ENCODE measurements around the gene GPATCH3. TPM values are rescaled to one million over a fixed set of nuclear protein-coding genes. Genes with fewer than 3 reads are reported as not detected.

The GPATCH3 gene
- total and polyA plus RNA-seq, 10 donors: 13.3 to 25.8 (median 17.5) TPM

- 54 to 79% (median 67%) methylated on average over 5 of the region's 5 CpGs for WGBS, 5 donors
- Histone ChIP-seq H3K9me3 (no peaks in the 10 kb centered on the region), H3K36me3 (no peaks in the 10 kb centered on the region), H3K4me3 (no peak overlapping the region), H3K4me1 (peaks cover 0 to 11% (median 2%) of the 10 kb centered on the region in 6 donors), H3K27me3 (replicated peaks in 1 of 7) (no peaks in the 10 kb centered on the region), H3K27ac (peak overlapping the region in 5 of 8 donors; percentile 44 to 88 (median 80))
- TF ChIP-seq POLR2AphosphoS5 (IDR thresholded peaks at IDR 0.05) (no peak), CTCF (IDR thresholded peaks at IDR 0.05 in 8 of 11, conservative IDR thresholded peaks at IDR 0.05 in 3 of 11) (no peak), POLR2A (IDR thresholded peaks at IDR 0.05) (no peak)
- intact Hi-C loops (cut with DNase I; ENCODE audit: low total_unique reads): no loop called here
- DNase-seq: no peak
These were observed 15.1 kb upstream of the GPATCH3 start for GRCh38 chr1:26915204-26915842.

- Histone ChIP-seq H3K4me3 (peak within 1 kb of the TSS; percentile 12 to 70 (median 32)), H3K9me3 (no peaks in the 10 kb centered on the region), H3K36me3 (no peaks in the 10 kb centered on the region), H3K4me1 (peaks cover 0 to 11% (median 2%) of the 10 kb centered on the region in 6 donors), H3K27me3 (replicated peaks in 1 of 7) (no peaks in the 10 kb centered on the region), H3K27ac (peak within 1 kb of the TSS; percentile 48 to 88 (median 78))
- intact Hi-C loops (cut with DNase I; ENCODE audit: low total_unique reads): no loop called here
- 66 to 90% (median 82%) methylated on average over 11 to 16 of the region's 16 CpGs for WGBS, 5 donors
- DNase-seq: peak; percentile 86
- TF ChIP-seq POLR2AphosphoS5 (IDR thresholded peaks at IDR 0.05) (peak; percentile 63 to 83 (median 70)), CTCF (IDR thresholded peaks at IDR 0.05 in 8 of 11, conservative IDR thresholded peaks at IDR 0.05 in 3 of 11) (no peak), POLR2A (IDR thresholded peaks at IDR 0.05) (peak in 1 of 3 donors; percentile 81)
These were observed 13.7 kb upstream of the GPATCH3 start, which contains the start of gene NR0B2 for GRCh38 chr1:26913754-26914619. TSS of gene NR0B2 (minus strand) at chr1:26913975. CDS start at chr1:26913940, 35 bp downstream.

- Histone ChIP-seq H3K9me3 (no peaks in the 10 kb centered on the region), H3K4me3 (peak overlapping the region; percentile 12 to 70 (median 32)), H3K27ac (peak overlapping the region in 7 of 8 donors; percentile 63 to 88 (median 80)), H3K36me3 (no peaks in the 10 kb centered on the region), H3K4me1 (peaks cover 0 to 11% (median 2%) of the 10 kb centered on the region in 6 donors), H3K27me3 (replicated peaks in 1 of 7) (no peaks in the 10 kb centered on the region)
- intact Hi-C loops (cut with DNase I; ENCODE audit: low total_unique reads): no loop called here
- peak; percentile 65 for DNase-seq
- 62 to 96% (median 67%) methylated on average over 2 to 5 of the region's 5 CpGs for WGBS, 5 donors
- TF ChIP-seq CTCF (IDR thresholded peaks at IDR 0.05 in 8 of 11, conservative IDR thresholded peaks at IDR 0.05 in 3 of 11) (no peak), POLR2AphosphoS5 (IDR thresholded peaks at IDR 0.05) (no peak), POLR2A (IDR thresholded peaks at IDR 0.05) (no peak)
These were observed 13.1 kb upstream of the GPATCH3 start for GRCh38 chr1:26913389-26913753.

- Histone ChIP-seq H3K36me3 (no peaks in the 10 kb centered on the region), H3K4me1 (peaks cover 0 to 11% (median 2%) of the 10 kb centered on the region in 6 donors), H3K27me3 (replicated peaks in 1 of 7) (no peaks in the 10 kb centered on the region), H3K4me3 (peak overlapping the region; percentile 12 to 70 (median 32)), H3K9me3 (no peaks in the 10 kb centered on the region), H3K27ac (peak overlapping the region in 5 of 8 donors; percentile 69 to 88 (median 82))
- WGBS, 5 donors: 38 to 72% (median 64%) methylated on average over 2 of the region's 2 CpGs
- DNase-seq: no peak
- TF ChIP-seq CTCF (IDR thresholded peaks at IDR 0.05 in 8 of 11, conservative IDR thresholded peaks at IDR 0.05 in 3 of 11): no peak
- TF ChIP-seq POLR2A (IDR thresholded peaks at IDR 0.05): no peak
- no peak for TF ChIP-seq POLR2AphosphoS5 (IDR thresholded peaks at IDR 0.05)
- intact Hi-C loops (cut with DNase I; ENCODE audit: low total_unique reads): no loop called here
These were observed 11.9 kb upstream of the GPATCH3 start for GRCh38 chr1:26912147-26912490.
